Heart right ventricle (tissue), 16 donors: Measurements from ENCODE around the gene TXNDC15. TPM values are rescaled to one million over a fixed set of nuclear protein-coding genes. Genes with fewer than 3 reads are reported as not detected.

Experiments used
- ATAC-seq, 8 donors: fragments of 200-7000 bp; cut with Tn5 transposase; one replicate each; pipeline ENCODE4 v1.9.1; 2020; ENCODE audit warnings: mild to moderate bottlenecking in 8 of 8, moderate library complexity in 8 of 8, moderate number of reproducible peaks in 1 of 8
- DNase-seq, 2 donors: peaks; one replicate each; pipeline ENCODE4 v3.0.0-alpha.2; 2020
- H3K27ac ChIP-seq, 10 donors: fragments of 200-600 bp; sonication (generic) in 2 of 10; one replicate each; pipeline versions ENCODE4 v1.5.0 to v1.8.0; 2020 to 2022; ENCODE audit warnings: mild to moderate bottlenecking in 3 of 10
- H3K27me3 ChIP-seq, 7 donors: fragments of 200-600 bp; one replicate each; pipeline ENCODE4 v1.8.0; 2021 to 2022; ENCODE audit warnings: mild to moderate bottlenecking in 2 of 7
- H3K36me3 ChIP-seq, 9 donors: fragments of 200-600 bp; sonication (generic) in 1 of 9; one replicate each; pipeline versions ENCODE4 v1.5.0 to v1.8.0; 2020 to 2022; ENCODE audit warnings: mild to moderate bottlenecking in 2 of 9
- H3K4me1 ChIP-seq, 9 donors: fragments of 200-600 bp; sonication (generic) in 1 of 9; one replicate each; pipeline versions ENCODE4 v1.5.0 to v1.8.0; 2020 to 2022; ENCODE audit warnings: mild to moderate bottlenecking in 4 of 9
- H3K4me3 ChIP-seq, 10 donors: fragments of 200-600 bp; sonication (generic) in 2 of 10; one replicate each; pipeline versions ENCODE4 v1.5.0 to v1.8.0; 2020 to 2022; ENCODE audit warnings: mild to moderate bottlenecking in 7 of 10, moderate library complexity in 2 of 10
- H3K9me3 ChIP-seq, 11 donors: fragments of 200-600 bp in 10 of 11; sonication (generic) in 2 of 11; one replicate each; pipeline versions ENCODE4 v1.5.0 to v1.8.0; 2013 to 2022; ENCODE audit warnings: mild to moderate bottlenecking in 2 of 11, control low read depth in 1 of 11, moderate library complexity in 1 of 11
- WGBS, 2 donors: extraction: QIAGEN DNeasy Blood & Tissue Kit; methylation state at CpG; one replicate each; pipeline ENCODE4 v1.1.7; 2013; ENCODE audit warnings: inconsistent platforms in 1 of 2; 5-methylcytosine and 5-hydroxymethylcytosine counted together
- intact Hi-C, 10 donors: fragments of 100-400 bp; cut with DNase I; formaldehyde crosslinking; loops; one replicate each; pipeline versions ENCODE4 v1.11.1 to v1.14.2; 2022
- polyA plus RNA-seq, 2 donors: library from polyadenylated mRNA; stranded (reverse); fragments of 200-250 nt; gene quantifications; one replicate each; pipeline ENCODE4 v1.2.3, GENCODE V29; 2013
- total RNA-seq, 10 donors: library from RNA; stranded (reverse); fragmentation: NEBNext Ultra II Directional in 3 of 10; extraction: Animal tissue kit (Norgen Biotek cat#: 25700) in 3 of 10; gene quantifications; one replicate each; pipeline versions ENCODE4 v1.2.1 to v1.2.4, GENCODE V29; 2021 to 2023
- TF ChIP-seq, protein P1 (sequence below), 9 donors: fragments of 200-600 bp; sonication (generic) in 2 of 9; IDR thresholded peaks; one replicate each; pipeline versions ENCODE4 v1.5.0 to v1.8.0; 2021 to 2022; ENCODE audit warnings: antibody characterized with exemption in 9 of 9, mild to moderate bottlenecking in 5 of 9, moderate library complexity in 1 of 9
- donor health status: Arrhythmogenic right ventricular cardiomyopathy.
- donor health status: ischemic (EF 13 %, LVEDD 7.1; RV severe dilation, severe dysfunction).
- donor health status: healthy with polysubstance abuse.
- donor health status: DM: no; HTN: yes; CAD: no.
- donor health status: DM: no; HTN: no; CAD: no.
- donor health status: ischemic (EF 25% LVEDD 6.9; RV normal size, moderate dysfunction).
- donor health status: ischemic (EF 25% LVEDD 5.7; RV mildly dilated, moderate dysfunction).
- donor health status: healthy.
- donor health status: DM: yes; HTN: yes; CAD: no.
- donor health status: Ischemic cardiomyopathy.
- donor health status: ischemic (EF 35%, LVEDD 5.7; RV mildly dilated, moderate dysfunction).
- donor health status: nonischemic (EF 11% LVEDD 7.7; RV severe dilation, severe dysfunction).
- donor health status: DM: yes; HTN: yes; CAD: no.
- donor health status: PGD.
- donor health status: ischemic (EF 29% LVEDD 5.4; RV normal size, mild dysfunction).
- donor health status: nonischemic (EF 23%, LVEDD 6.1; RV moderate dilation, normal function).

TXNDC15 gene
- total and polyA plus RNA-seq, 12 donors, result 37.5 to 72.7 (median 58.2) TPM

- H3K27ac ChIP-seq, result no peak overlapping the region
- TF ChIP-seq, protein P1, sequence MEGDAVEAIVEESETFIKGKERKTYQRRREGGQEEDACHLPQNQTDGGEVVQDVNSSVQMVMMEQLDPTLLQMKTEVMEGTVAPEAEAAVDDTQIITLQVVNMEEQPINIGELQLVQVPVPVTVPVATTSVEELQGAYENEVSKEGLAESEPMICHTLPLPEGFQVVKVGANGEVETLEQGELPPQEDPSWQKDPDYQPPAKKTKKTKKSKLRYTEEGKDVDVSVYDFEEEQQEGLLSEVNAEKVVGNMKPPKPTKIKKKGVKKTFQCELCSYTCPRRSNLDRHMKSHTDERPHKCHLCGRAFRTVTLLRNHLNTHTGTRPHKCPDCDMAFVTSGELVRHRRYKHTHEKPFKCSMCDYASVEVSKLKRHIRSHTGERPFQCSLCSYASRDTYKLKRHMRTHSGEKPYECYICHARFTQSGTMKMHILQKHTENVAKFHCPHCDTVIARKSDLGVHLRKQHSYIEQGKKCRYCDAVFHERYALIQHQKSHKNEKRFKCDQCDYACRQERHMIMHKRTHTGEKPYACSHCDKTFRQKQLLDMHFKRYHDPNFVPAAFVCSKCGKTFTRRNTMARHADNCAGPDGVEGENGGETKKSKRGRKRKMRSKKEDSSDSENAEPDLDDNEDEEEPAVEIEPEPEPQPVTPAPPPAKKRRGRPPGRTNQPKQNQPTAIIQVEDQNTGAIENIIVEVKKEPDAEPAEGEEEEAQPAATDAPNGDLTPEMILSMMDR (IDR thresholded peaks at IDR 0.05), result no peak
- no peaks in the 10 kb centered on the region for H3K4me1 ChIP-seq
- no peaks in the 10 kb centered on the region for H3K27me3 ChIP-seq
- no peak for DNase-seq
- no peaks in the 10 kb centered on the region for H3K9me3 ChIP-seq
- whole genome bisulfite sequencing, 2 donors, result 93 to 96% methylated on average over 7 of the region's 7 CpGs
- no peak for ATAC-seq
- intact Hi-C loops, result no loop called here
- no peak overlapping the region for H3K4me3 ChIP-seq
- peaks cover 0 to 87% (median 9%) of the 10 kb centered on the region in 9 donors for H3K36me3 ChIP-seq
These were observed 19.8 kb downstream of the TXNDC15 start for GRCh38 chr5:134893748-134894505.

GRCh38 chr5:134902071-134902801 lies 28.1 kb downstream of the TXNDC15 start:
- peaks cover 0 to 57% (median 6%) of the 10 kb centered on the region in 9 donors for H3K36me3 ChIP-seq

GRCh38 chr5:134904610-134905245 lies 30.6 kb downstream of the TXNDC15 start, which contains the start of gene PCBD2:
TSS of gene PCBD2 (plus strand) at chr5:134905131. CDS start at chr5:134905140, 9 bp downstream.
- Histone ChIP-seq H3K4me1 (peaks cover 0 to 26% (median 6%) of the 10 kb centered on the region in 9 donors), H3K27ac (peak within 1 kb of the TSS; percentile 97 to 100 (median 100)), H3K4me3 (peak within 1 kb of the TSS; percentile 43 to 93 (median 74)), H3K36me3 (peaks cover 0 to 39% (median 6%) of the 10 kb centered on the region in 9 donors), H3K27me3 (no peaks in the 10 kb centered on the region), H3K9me3 (no peaks in the 10 kb centered on the region)
- intact Hi-C loops, result loop anchor here in 7 of 10 donors (1.0 to 10.0 kb wide), 9 partner anchors 30 to 170 kb away; partner anchors contain the start of genes CAMLG (in 5 of the 7), C5orf24 (in 4 of the 7) and TXNDC15 (in 3 of the 7)
- peak; percentile 93 to 96 (median 94) for ATAC-seq
- TF ChIP-seq, protein P1 (IDR thresholded peaks at IDR 0.05), result peak; percentile 78 to 96 (median 92)
- WGBS, 2 donors, result 0% methylated on average over 60 to 84 of the region's 84 CpGs
- peak; percentile 91 to 94 for DNase-seq

More at GRCh38 chr5:134902071-134902801, 28.1 kb downstream of the TXNDC15 start:
- WGBS, 2 donors, result 83 to 86% methylated on average over 10 of the region's 10 CpGs
- intact Hi-C loops, result loop anchor here in 4 of 10 donors (5.0 to 10.0 kb wide), 4 partner anchors 55 to 167 kb away; partner anchors contain the start of genes C5orf24 (in 4 of the 4) and CAMLG (in 2 of the 4)
- H3K27ac ChIP-seq, result peak overlapping the region in 1 of 10 donors; percentile 73
- DNase-seq (no peak), ATAC-seq (no peak)
- no peaks in the 10 kb centered on the region for H3K27me3 ChIP-seq
- H3K4me3 ChIP-seq, result no peak overlapping the region
- TF ChIP-seq, protein P1 (IDR thresholded peaks at IDR 0.05), result no peak
- H3K9me3 ChIP-seq, result no peaks in the 10 kb centered on the region
- H3K4me1 ChIP-seq, result peaks cover 0 to 26% (median 6%) of the 10 kb centered on the region in 9 donors
